ENCODE measurements around the gene PHF20. TPM values are rescaled to one million over a fixed set of nuclear protein-coding genes. Genes with fewer than 3 reads are reported as not detected.

The PHF20 gene
- total and polyA plus RNA-seq, 2 of the 13 experiments (the other 11 are each of a cell fraction or from before 2014, with no cell fraction given): 22.8 to 34.1 TPM

GRCh38 chr20:35826397-35826998 lies 54.7 kb downstream of the PHF20 start (continued):
- TF ChIP-seq FOXA1 (IDR thresholded peaks at IDR 0.05) (0 out of 2 replicates have a peak, but pooled peaks have one; percentile 21), FOXA1 (CRISPR knock-in tag; IDR thresholded peaks at IDR 0.05) (no peak), ZBTB7A (CRISPR knock-in tag; IDR thresholded peaks at IDR 0.05) (no peak)

- WGBS (ENCODE audit: low lambda C conversion rate): 99% methylated on average over 3 of the region's 3 CpGs
- CTCF ChIA-PET (ENCODE audit: low intra/inter-chr PET ratio, low total read pairs): no interaction called here
- peak; percentile 64; the same call in 1 of the 2 replicates for TF ChIP-seq ZNF205 (CRISPR knock-in tag; IDR thresholded peaks at IDR 0.05)
- no peak for TF ChIP-seq KLF13 (CRISPR knock-in tag; IDR thresholded peaks at IDR 0.05)
Measured at GRCh38 chr20:35828434-35828833, 56.6 kb downstream of the PHF20 start.

GRCh38 chr20:35828916-35829315 lies 57.1 kb downstream of the PHF20 start:
- Histone ChIP-seq H3K36me3 (replicated peaks in 1 of 2; ENCODE audit: control insufficient read depth in 1 of 2, insufficient read depth in 2 of 2, low read length in 2 of 2) (peaks cover 0 to 10% of the 10 kb centered on the region in 2 experiments; a peak in 3 of 5 replicates), H3K4me1 (ENCODE audit: insufficient read depth, low read length) (peaks cover 4% of the 10 kb centered on the region), H3K27ac (ENCODE audit: extremely low read length, insufficient read depth, low read length) (no peak overlapping the region), H3K4me2 (ENCODE audit: low read depth, low read length) (no peak overlapping the region), H3K79me2 (ENCODE audit: insufficient read depth, low read length) (no peaks in the 10 kb centered on the region), H2AFZ (ENCODE audit: low read length) (no peak overlapping the region), H3K27me3 (ENCODE audit: control insufficient read depth in 1 of 2, insufficient read depth in 2 of 2, low read length in 2 of 2) (no peaks in the 10 kb centered on the region), H4K20me1 (ENCODE audit: insufficient read depth, low read length) (peaks cover 2% of the 10 kb centered on the region; the same call in 1 of the 2 replicates), H3K9me3 (ENCODE audit: low read length) (no peaks in the 10 kb centered on the region), H3K9ac (ENCODE audit: insufficient read depth, low read depth, low read length) (no peak overlapping the region), H3K4me3 (replicated peaks in 1 of 3; ENCODE audit: insufficient read depth in 1 of 3, low read depth in 2 of 3, low read length in 3 of 3) (no peak overlapping the region)
- ChIA-PET CTCF (ENCODE audit: low intra/inter-chr PET ratio, low total read pairs) (no interaction called here), POLR2A (no interaction called here)
- intact Hi-C loops (cut with micrococcal nuclease; ENCODE audit: unreplicated experiment) (no loop called here), in situ Hi-C loops (cut with HindIII; ENCODE audit: extremely low pct_ligation_motif_present, low pct_unique_long_range_greater_than_20kb) (loop anchor here (5.0 kb wide), 1 partner anchor 137 kb away; no protein-coding TSS in a partner anchor)
- BruUV-seq (replicated peaks): no TSS peak
- 85% methylated on average over 4 of the region's 4 CpGs for WGBS (ENCODE audit: low lambda C conversion rate)
- no peak for DNase-seq (ENCODE audit: low spot score)
- no peak for FAIRE-seq
- no peak for ATAC-seq
- TF ChIP-seq SOX5 (CRISPR knock-in tag; IDR thresholded peaks at IDR 0.05; ENCODE audit: borderline replicate concordance) (no peak), NFE2L2 (IDR thresholded peaks at IDR 0.05; ENCODE audit: low read length) (no peak), ZNF335 (CRISPR knock-in tag; IDR thresholded peaks at IDR 0.05) (no peak), SRSF9 (IDR thresholded peaks at IDR 0.05; ENCODE audit: borderline replicate concordance, insufficient read depth, low read depth, low read length, poor library complexity, severe bottlenecking) (no peak), CBFB (CRISPR knock-in tag; IDR thresholded peaks at IDR 0.05) (no peak), ZNF232 (CRISPR knock-in tag; IDR thresholded peaks at IDR 0.05; ENCODE audit: borderline replicate concordance) (no peak), ZNF362 (CRISPR knock-in tag; IDR thresholded peaks at IDR 0.05; ENCODE audit: borderline replicate concordance) (no peak), MLX (CRISPR knock-in tag; IDR thresholded peaks at IDR 0.05) (no peak), TRIM24 (CRISPR knock-in tag; IDR thresholded peaks at IDR 0.05) (no peak), E2F5 (CRISPR knock-in tag; conservative IDR thresholded peaks at IDR 0.05) (no peak), HMG20A (CRISPR knock-in tag; IDR thresholded peaks at IDR 0.05; ENCODE audit: borderline replicate concordance) (no peak)

More at GRCh38 chr20:35828434-35828833, 56.6 kb downstream of the PHF20 start:
- DNase-seq (ENCODE audit: low spot score): no peak
- BruUV-seq (replicated peaks): no TSS peak
- Histone ChIP-seq H3K4me3 (replicated peaks in 1 of 3; ENCODE audit: insufficient read depth in 1 of 3, low read depth in 2 of 3, low read length in 3 of 3) (no peak overlapping the region), H3K4me1 (ENCODE audit: insufficient read depth, low read length) (no peaks in the 10 kb centered on the region), H3K4me2 (ENCODE audit: low read depth, low read length) (no peak overlapping the region), H3K36me3 (replicated peaks in 1 of 2; ENCODE audit: control insufficient read depth in 1 of 2, insufficient read depth in 2 of 2, low read length in 2 of 2) (peaks cover 0 to 13% of the 10 kb centered on the region in 2 experiments; a peak in 3 of 5 replicates), H3K27me3 (ENCODE audit: control insufficient read depth in 1 of 2, insufficient read depth in 2 of 2, low read length in 2 of 2) (no peaks in the 10 kb centered on the region), H3K9me3 (ENCODE audit: low read length) (no peaks in the 10 kb centered on the region), H4K20me1 (ENCODE audit: insufficient read depth, low read length) (peaks cover 2% of the 10 kb centered on the region; the same call in 1 of the 2 replicates), H2AFZ (ENCODE audit: low read length) (no peak overlapping the region), H3K79me2 (ENCODE audit: insufficient read depth, low read length) (no peaks in the 10 kb centered on the region), H3K9ac (ENCODE audit: insufficient read depth, low read depth, low read length) (no peak overlapping the region), H3K27ac (ENCODE audit: extremely low read length, insufficient read depth, low read length) (no peak overlapping the region)
- ATAC-seq: peak; percentile 45
- POLR2A ChIA-PET: no interaction called here
- intact Hi-C loops (cut with micrococcal nuclease; ENCODE audit: unreplicated experiment) (no loop called here), in situ Hi-C loops (cut with HindIII; ENCODE audit: extremely low pct_ligation_motif_present, low pct_unique_long_range_greater_than_20kb) (loop anchor here (5.0 kb wide), 1 partner anchor 136 kb away; no protein-coding TSS in a partner anchor)
- FAIRE-seq: no peak
